ENCODE results near the gene CDH19.
A peak's percentile ranks its signal among the peaks of the same experiment; 100 is the strongest.

Gene CDH19

DNA sequence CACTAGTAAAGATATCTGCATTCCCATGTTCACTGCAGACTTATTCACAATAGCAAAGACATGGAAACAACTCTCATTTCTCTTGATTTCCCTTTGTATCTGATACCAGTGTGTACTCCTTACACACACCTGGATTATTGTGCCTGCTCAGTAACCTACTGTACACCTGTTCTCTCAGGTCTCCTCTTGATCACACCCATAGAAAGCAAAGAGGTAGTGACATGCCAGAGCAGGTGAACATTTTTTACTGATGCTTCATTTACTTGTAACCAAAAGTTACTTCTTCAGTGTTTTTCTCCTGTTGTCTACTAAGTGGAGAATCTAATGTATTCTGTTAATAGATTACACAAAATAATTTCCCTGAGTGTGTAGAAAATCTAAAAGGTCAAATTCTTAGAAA is 46.8 kb downstream of the CDH19 start:
- no peak for TF ChIP-seq CTCF (IDR thresholded peaks at IDR 0.05; ENCODE audit: low read depth, low read length)
- DNase-seq (ENCODE audit: low read depth in 2 of 2) = no peak
- H3K4me3 ChIP-seq (replicated peaks in 1 of 2; ENCODE audit: low read depth in 2 of 2, low read length in 2 of 2) = no peak overlapping the region

DNA sequence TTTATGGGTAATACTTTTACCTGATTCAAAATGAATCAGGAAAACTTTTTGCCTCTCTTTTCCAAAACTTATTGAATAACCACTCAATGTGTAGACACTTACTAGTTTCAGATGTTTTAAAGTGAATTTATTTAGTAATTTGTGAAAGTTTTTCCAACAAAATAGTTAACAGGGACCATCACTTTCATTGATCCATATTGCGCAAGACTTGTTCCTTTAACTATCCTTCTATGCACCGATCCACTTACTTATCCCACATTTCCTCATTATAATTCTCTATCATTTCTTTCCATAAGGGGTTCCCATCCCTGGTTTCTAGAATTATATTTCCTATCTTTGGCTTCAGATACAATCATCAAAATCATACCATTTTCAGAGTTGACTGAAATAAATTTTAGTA is 48.3 kb downstream of the CDH19 start:
- H3K4me3 ChIP-seq (replicated peaks in 1 of 2; ENCODE audit: low read depth in 2 of 2, low read length in 2 of 2) = no peak overlapping the region
- TF ChIP-seq CTCF (IDR thresholded peaks at IDR 0.05; ENCODE audit: low read depth, low read length) = no peak
- no peak for DNase-seq (ENCODE audit: low read depth in 2 of 2)

- no peak overlapping the region for H3K4me3 ChIP-seq (replicated peaks in 1 of 2; ENCODE audit: low read depth in 2 of 2, low read length in 2 of 2)
- peak; percentile 17 to 67 for DNase-seq (ENCODE audit: low read depth in 2 of 2)
Measured at GRCh38 chr18:66553824-66554223, 50.1 kb downstream of the CDH19 start.

GRCh38 chr18:66550366-66550765 is 53.5 kb downstream of the CDH19 start:
- no peak overlapping the region for H3K4me3 ChIP-seq (replicated peaks in 1 of 2; ENCODE audit: low read depth in 2 of 2, low read length in 2 of 2)
- DNase-seq (ENCODE audit: low read depth in 2 of 2) = no peak
- TF ChIP-seq CTCF (IDR thresholded peaks at IDR 0.05; ENCODE audit: low read depth, low read length) = no peak

More at GRCh38 chr18:66553824-66554223, 50.1 kb downstream of the CDH19 start:
- TF ChIP-seq CTCF (IDR thresholded peaks at IDR 0.05; ENCODE audit: low read depth, low read length) = no peak

DNA sequence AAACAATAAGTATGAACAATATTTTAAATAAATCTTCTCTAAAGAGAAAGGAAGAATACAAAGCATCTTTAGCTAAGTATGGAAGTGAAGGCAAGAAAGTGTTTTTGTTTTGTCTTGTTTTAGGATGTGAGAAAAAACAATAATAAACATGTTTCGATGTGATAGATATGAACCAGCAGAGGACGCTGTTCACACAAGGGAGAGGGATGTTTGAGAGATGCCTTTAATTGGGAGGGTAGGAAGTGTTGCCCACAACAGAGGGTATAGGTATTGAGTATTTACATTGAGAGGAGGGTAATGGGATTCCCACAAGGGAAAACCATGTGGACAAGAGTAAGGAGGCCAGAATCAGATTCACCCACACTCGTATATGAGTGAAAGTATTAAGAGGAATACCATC is 55.1 kb downstream of the CDH19 start:
- DNase-seq (ENCODE audit: low read depth in 2 of 2) = peak; percentile 2 to 5

GRCh38 chr18:66534110-66534509 is 69.8 kb downstream of the CDH19 start:
- H3K4me3 ChIP-seq (replicated peaks in 1 of 2; ENCODE audit: low read depth in 2 of 2, low read length in 2 of 2) = no peak overlapping the region
- no peak for TF ChIP-seq CTCF (IDR thresholded peaks at IDR 0.05; ENCODE audit: low read depth, low read length)
- no peak for DNase-seq (ENCODE audit: low read depth in 2 of 2)

More for the DNA sequence above, 55.1 kb downstream of the CDH19 start:
- peak; percentile 24 for TF ChIP-seq CTCF (IDR thresholded peaks at IDR 0.05; ENCODE audit: low read depth, low read length)
- no peak overlapping the region for H3K4me3 ChIP-seq (replicated peaks in 1 of 2; ENCODE audit: low read depth in 2 of 2, low read length in 2 of 2)

GRCh38 chr18:66533693-66534092 is 70.2 kb downstream of the CDH19 start:
- TF ChIP-seq CTCF (IDR thresholded peaks at IDR 0.05; ENCODE audit: low read depth, low read length) = peak; percentile 7
- no peak overlapping the region for H3K4me3 ChIP-seq (replicated peaks in 1 of 2; ENCODE audit: low read depth in 2 of 2, low read length in 2 of 2)
- DNase-seq (ENCODE audit: low read depth in 2 of 2) = no peak

All from cardiac fibroblast (primary cell).